Measurements from ENCODE around the gene FAM20C.
A peak's percentile ranks its signal among the peaks of the same experiment; 100 is the strongest.
"Not testable (repeated sequence)": the region's sequence is repeated elsewhere in the genome, so short reads cannot be mapped to it uniquely, and the experiment has no call there.

The FAM20C gene

GRCh38 chr7:174716-175115 lies 17.7 kb upstream of the FAM20C start:
- DNase-seq: no peak

GRCh38 chr7:175955-176354 lies 16.4 kb upstream of the FAM20C start:
- DNase-seq: no peak

GRCh38 chr7:176381-176780 lies 16.0 kb upstream of the FAM20C start:
- no peak for DNase-seq

- DNase-seq: no peak
Observed at GRCh38 chr7:176786-177459, 15.4 kb upstream of the FAM20C start.

GRCh38 chr7:178444-178843 lies 13.9 kb upstream of the FAM20C start:
- no peak for DNase-seq

- DNase-seq: no peak
Observed at GRCh38 chr7:179209-179681, 13.1 kb upstream of the FAM20C start.

- no peak for DNase-seq
Observed at GRCh38 chr7:179948-180694, 12.2 kb upstream of the FAM20C start.

GRCh38 chr7:181738-182137 lies 10.6 kb upstream of the FAM20C start:
- DNase-seq: no peak

- DNase-seq: not testable (repeated sequence)
Observed at GRCh38 chr7:182502-182901, 9.9 kb upstream of the FAM20C start.

- peak; percentile 63 for DNase-seq
Observed at GRCh38 chr7:183496-184292, 8.7 kb upstream of the FAM20C start.

GRCh38 chr7:184294-185264 lies 7.8 kb upstream of the FAM20C start:
- DNase-seq: no peak

GRCh38 chr7:186516-187113 lies 5.8 kb upstream of the FAM20C start:
- DNase-seq: no peak

GRCh38 chr7:187227-187927 lies 5.0 kb upstream of the FAM20C start:
- no peak for DNase-seq

GRCh38 chr7:188174-188573 lies 4.2 kb upstream of the FAM20C start:
- DNase-seq: no peak

- no peak for DNase-seq
Observed at GRCh38 chr7:188727-189500, 3.5 kb upstream of the FAM20C start.

GRCh38 chr7:189719-190118 lies 2.7 kb upstream of the FAM20C start:
- no peak for DNase-seq

- no peak for DNase-seq
Observed at GRCh38 chr7:190196-190595, 2.2 kb upstream of the FAM20C start.

GRCh38 chr7:191105-191980 lies 1.0 kb upstream of the FAM20C start:
- DNase-seq: peak; percentile 90

GRCh38 chr7:192701-193480 lies 520 bp downstream of the FAM20C start:
- no peak for DNase-seq

Data from NCI-H226 (cell line).